ENCODE data around the gene MS4A4E.
"Not testable (repeated sequence)": the region's sequence is repeated elsewhere in the genome, so short reads cannot be mapped to it uniquely, and the experiment has no call there.

Gene MS4A4E

GRCh38 chr11:60242740-60243239 is at the start of gene MS4A4E:
Gene MS4A4E, minus strand, starts transcription at chr11:60243137. Its CDS starts 13,082 bp downstream, at chr11:60230055.
- DNase-seq, result no peak

GRCh38 chr11:60292145-60292544 is 49.2 kb upstream of the MS4A4E start:
- DNase-seq, result no peak

GRCh38 chr11:60288531-60288930 is 45.6 kb upstream of the MS4A4E start:
- DNase-seq, result no peak

- not testable (repeated sequence) for DNase-seq
Measured at GRCh38 chr11:60285411-60286126, 42.6 kb upstream of the MS4A4E start.

GRCh38 chr11:60282286-60282685 is 39.3 kb upstream of the MS4A4E start:
- DNase-seq, result no peak

GRCh38 chr11:60281485-60281884 is 38.5 kb upstream of the MS4A4E start:
- DNase-seq, result no peak

- no peak for DNase-seq
Measured at GRCh38 chr11:60280412-60280811, 37.5 kb upstream of the MS4A4E start, which contains the start of gene MS4A4A. Gene MS4A4A, plus strand, starts transcription at chr11:60280666. Its CDS starts 10 bp downstream, at chr11:60280676.

- DNase-seq, result no peak
Measured at GRCh38 chr11:60274416-60274815, 31.5 kb upstream of the MS4A4E start.

GRCh38 chr11:60265373-60266214 is 22.7 kb upstream of the MS4A4E start:
- no peak for DNase-seq

GRCh38 chr11:60264644-60265043 is 21.7 kb upstream of the MS4A4E start:
- DNase-seq, result no peak

- no peak for DNase-seq
Measured at GRCh38 chr11:60263402-60263801, 20.5 kb upstream of the MS4A4E start.

- DNase-seq, result no peak
Measured at GRCh38 chr11:60261014-60261413, 18.1 kb upstream of the MS4A4E start.

GRCh38 chr11:60257956-60258722 is 15.2 kb upstream of the MS4A4E start:
- DNase-seq, result no peak

GRCh38 chr11:60252213-60253108 is 9.5 kb upstream of the MS4A4E start:
- DNase-seq, result no peak

- DNase-seq, result no peak
Measured at GRCh38 chr11:60251485-60252212, 8.7 kb upstream of the MS4A4E start.

GRCh38 chr11:60241786-60242185 is 1.2 kb downstream of the MS4A4E start:
- DNase-seq, result no peak

GRCh38 chr11:60240662-60241061 is 2.3 kb downstream of the MS4A4E start:
- DNase-seq, result no peak

GRCh38 chr11:60235321-60235720 is 7.6 kb downstream of the MS4A4E start:
- DNase-seq, result no peak

- DNase-seq, result no peak
Measured at GRCh38 chr11:60230681-60231080, 12.3 kb downstream of the MS4A4E start.

GRCh38 chr11:60222141-60222540 is 20.8 kb downstream of the MS4A4E start:
- DNase-seq, result no peak

- no peak for DNase-seq
Measured at GRCh38 chr11:60221692-60222091, 21.2 kb downstream of the MS4A4E start.
